CD4-positive, alpha-beta T cell treated with Interleukin-17A for 1 hour (primary cell): ENCODE results near the gene CHCHD3.

Experiments
- DNase-seq: peaks from one replicate; pipeline ENCODE4 v3.0.0-alpha.2; 2020

The CHCHD3 gene

GRCh38 chr7:132759482-132760243, 322.2 kb downstream of the CHCHD3 start:
- DNase-seq, result no peak

- no peak for DNase-seq
Observed at GRCh38 chr7:132758986-132759385, 322.9 kb downstream of the CHCHD3 start.

GRCh38 chr7:132757783-132758182, 324.1 kb downstream of the CHCHD3 start:
- DNase-seq, result no peak

- DNase-seq, result no peak
Observed at GRCh38 chr7:132756484-132756990, 325.4 kb downstream of the CHCHD3 start.

GRCh38 chr7:132755538-132756483, 326.1 kb downstream of the CHCHD3 start:
- no peak for DNase-seq

- DNase-seq, result no peak
Observed at GRCh38 chr7:132752431-132752830, 329.5 kb downstream of the CHCHD3 start.

GRCh38 chr7:132751244-132751647, 330.6 kb downstream of the CHCHD3 start:
- no peak for DNase-seq

- DNase-seq, result no peak
Observed at GRCh38 chr7:132750530-132751217, 331.2 kb downstream of the CHCHD3 start.

- no peak for DNase-seq
Observed at GRCh38 chr7:132750096-132750495, 331.8 kb downstream of the CHCHD3 start.

- DNase-seq, result no peak
Observed at GRCh38 chr7:132745510-132745909, 336.4 kb downstream of the CHCHD3 start.

GRCh38 chr7:132743974-132744373, 337.9 kb downstream of the CHCHD3 start:
- no peak for DNase-seq

- no peak for DNase-seq
Observed at GRCh38 chr7:132742189-132742612, 339.7 kb downstream of the CHCHD3 start.

GRCh38 chr7:132740176-132740575, 341.7 kb downstream of the CHCHD3 start:
- DNase-seq, result no peak

GRCh38 chr7:132739271-132739955, 342.5 kb downstream of the CHCHD3 start:
- no peak for DNase-seq

- no peak for DNase-seq
Observed at GRCh38 chr7:132738254-132738653, 343.6 kb downstream of the CHCHD3 start.

GRCh38 chr7:132735476-132735875, 346.4 kb downstream of the CHCHD3 start:
- no peak for DNase-seq
